ENCODE measurements around the gene GRAMD1B.

The GRAMD1B gene

GRCh38 chr11:123409456-123410217 is 20.4 kb upstream of the GRAMD1B start:
- no peak for DNase-seq

- DNase-seq, result no peak
These were observed 19.9 kb upstream of the GRAMD1B start for GRCh38 chr11:123410218-123410549.

- DNase-seq, result no peak
These were observed 16.4 kb upstream of the GRAMD1B start for GRCh38 chr11:123413636-123414035.

GRCh38 chr11:123416566-123416965 is 13.5 kb upstream of the GRAMD1B start:
- no peak for DNase-seq

GRCh38 chr11:123418351-123419114 is 11.5 kb upstream of the GRAMD1B start:
- DNase-seq, result no peak

GRCh38 chr11:123419731-123420452 is 10.2 kb upstream of the GRAMD1B start:
- no peak for DNase-seq

- no peak for DNase-seq
These were observed 8.5 kb upstream of the GRAMD1B start for GRCh38 chr11:123421589-123421988.

GRCh38 chr11:123425367-123425766 is 4.7 kb upstream of the GRAMD1B start:
- DNase-seq, result no peak

GRCh38 chr11:123426789-123427188 is 3.3 kb upstream of the GRAMD1B start:
- DNase-seq, result peak in 1 of 2 experiments; percentile 52

- peak in 1 of 2 experiments; percentile 76 for DNase-seq
These were observed 2.7 kb upstream of the GRAMD1B start for GRCh38 chr11:123427405-123427804.

GRCh38 chr11:123428116-123428715 is 1.9 kb upstream of the GRAMD1B start:
- peak in 1 of 2 experiments; percentile 11 for DNase-seq

GRCh38 chr11:123429336-123429735 is 733 bp upstream of the GRAMD1B start:
- no peak for DNase-seq

- DNase-seq, result peak; percentile 26 to 32
These were observed 840 bp downstream of the GRAMD1B start for GRCh38 chr11:123430721-123431497.

GRCh38 chr11:123431619-123432018 is 1.6 kb downstream of the GRAMD1B start:
- DNase-seq, result no peak

- peak; percentile 25 to 35 for DNase-seq
These were observed 4.2 kb downstream of the GRAMD1B start for GRCh38 chr11:123434262-123434661.

- DNase-seq, result peak in 1 of 2 experiments; percentile 47
These were observed 4.8 kb downstream of the GRAMD1B start for GRCh38 chr11:123434911-123435310.

GRCh38 chr11:123437236-123437979 is 7.3 kb downstream of the GRAMD1B start:
- no peak for DNase-seq

- no peak for DNase-seq
These were observed 8.1 kb downstream of the GRAMD1B start for GRCh38 chr11:123438131-123438627.

- DNase-seq, result no peak
These were observed 9.5 kb downstream of the GRAMD1B start for GRCh38 chr11:123439616-123440015.

- DNase-seq, result no peak
These were observed 11.1 kb downstream of the GRAMD1B start for GRCh38 chr11:123441161-123441560.

- no peak for DNase-seq
These were observed 14.0 kb downstream of the GRAMD1B start for GRCh38 chr11:123443851-123444623.

Data from NCI-H524 (cell line).